HL-60/S4 treated with phorbol 12-myristate 13-acetate at 8.2 ng/mL for 4 days and 3 days (cell line): ENCODE results near the gene ORC5.

ENCODE experiments used
- in situ Hi-C: fragments of 300-500 bp; cut with MboI; formaldehyde crosslinking; loops from 2 replicates; pipeline ENCODE4 v1.15.0; 2022; ENCODE audit warnings: low sequenced_read_pairs

Gene ORC5

DNA sequence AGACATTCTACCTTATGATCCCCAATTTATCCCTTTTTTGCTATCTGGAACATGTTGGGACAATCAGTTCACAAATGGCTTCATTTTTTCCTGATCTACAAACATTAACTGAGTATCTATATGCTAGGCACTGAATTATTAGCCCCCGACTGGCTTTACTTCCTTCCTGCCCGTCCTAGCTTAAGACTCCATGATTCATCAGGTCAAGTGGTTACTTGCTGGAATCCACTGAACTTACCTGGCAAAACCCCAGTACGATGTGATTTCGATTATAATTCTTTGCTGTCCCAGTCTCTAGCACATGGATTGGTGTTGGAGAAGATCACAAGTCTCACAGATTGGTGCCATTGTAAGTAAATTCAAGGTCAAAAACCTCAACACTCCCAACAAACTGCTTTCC lies 77.1 kb downstream of the ORC5 start:
- in situ Hi-C loops: no loop called here

DNA sequence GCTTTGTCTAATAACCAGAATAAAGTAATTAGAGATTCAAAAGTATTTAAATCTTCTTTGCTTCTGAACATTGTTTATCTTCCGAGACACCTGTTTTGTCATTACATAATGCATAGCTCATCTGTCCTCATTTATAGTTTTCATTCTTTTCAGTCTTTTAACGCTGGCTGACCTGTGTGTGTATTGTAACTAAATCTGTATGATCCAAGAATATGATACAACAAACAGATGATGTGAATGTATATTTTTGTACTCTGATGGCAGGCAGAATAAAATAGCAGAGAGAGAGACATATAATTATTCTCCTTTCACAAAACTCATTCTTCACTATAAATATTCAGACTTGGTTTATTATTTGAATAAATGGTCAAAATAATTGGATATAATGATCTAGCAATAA lies 80.6 kb downstream of the ORC5 start:
- in situ Hi-C loops: no loop called here

GRCh38 chr7:104126411-104126841 lies 81.4 kb downstream of the ORC5 start:
- in situ Hi-C loops: no loop called here

- in situ Hi-C loops: no loop called here
Observed at GRCh38 chr7:104124893-104125477, 82.8 kb downstream of the ORC5 start.

DNA sequence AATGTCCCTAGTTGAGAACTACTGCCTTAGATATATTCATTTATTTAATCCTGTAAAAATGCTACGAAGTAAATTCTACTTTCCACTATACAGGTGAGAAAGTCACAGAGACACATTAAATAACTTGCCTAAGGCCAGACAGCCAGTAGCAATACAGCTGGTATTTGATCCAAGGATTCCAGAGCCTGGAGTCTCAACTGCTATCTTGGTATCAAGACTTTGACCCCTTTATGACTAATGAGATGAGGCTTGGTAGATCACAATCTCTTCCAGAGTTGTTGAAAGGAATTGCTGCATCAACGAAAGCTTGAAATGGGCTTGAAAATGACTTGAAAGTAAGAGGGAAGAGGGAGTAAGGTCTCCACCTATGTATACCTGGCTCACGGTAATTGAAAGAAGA lies 83.3 kb downstream of the ORC5 start:
- in situ Hi-C loops: no loop called here

- in situ Hi-C loops: no loop called here
Observed at GRCh38 chr7:104123786-104124185, 84.0 kb downstream of the ORC5 start.

DNA sequence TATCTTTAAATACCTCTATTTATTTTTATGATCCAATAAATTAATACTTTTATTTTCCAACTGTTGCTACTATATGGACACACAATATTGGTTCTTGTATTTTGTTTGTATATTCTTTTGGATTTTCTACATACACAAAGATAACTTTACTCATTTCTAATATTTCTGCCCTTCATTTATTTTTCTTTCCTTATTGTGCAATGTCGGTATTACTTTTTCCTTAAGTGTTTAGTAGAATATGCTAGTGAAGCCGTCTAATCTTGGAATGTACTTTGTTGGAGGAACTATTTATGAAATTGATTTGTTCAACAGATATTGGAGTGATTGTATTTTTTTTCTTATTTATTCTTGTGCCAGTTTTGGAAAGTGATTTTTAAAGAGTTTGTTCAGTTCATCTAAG lies 94.0 kb downstream of the ORC5 start:
- in situ Hi-C loops: no loop called here

GRCh38 chr7:104112623-104113022 lies 95.2 kb downstream of the ORC5 start:
- in situ Hi-C loops: no loop called here

GRCh38 chr7:104111271-104111670 lies 96.5 kb downstream of the ORC5 start:
- in situ Hi-C loops: no loop called here

DNA sequence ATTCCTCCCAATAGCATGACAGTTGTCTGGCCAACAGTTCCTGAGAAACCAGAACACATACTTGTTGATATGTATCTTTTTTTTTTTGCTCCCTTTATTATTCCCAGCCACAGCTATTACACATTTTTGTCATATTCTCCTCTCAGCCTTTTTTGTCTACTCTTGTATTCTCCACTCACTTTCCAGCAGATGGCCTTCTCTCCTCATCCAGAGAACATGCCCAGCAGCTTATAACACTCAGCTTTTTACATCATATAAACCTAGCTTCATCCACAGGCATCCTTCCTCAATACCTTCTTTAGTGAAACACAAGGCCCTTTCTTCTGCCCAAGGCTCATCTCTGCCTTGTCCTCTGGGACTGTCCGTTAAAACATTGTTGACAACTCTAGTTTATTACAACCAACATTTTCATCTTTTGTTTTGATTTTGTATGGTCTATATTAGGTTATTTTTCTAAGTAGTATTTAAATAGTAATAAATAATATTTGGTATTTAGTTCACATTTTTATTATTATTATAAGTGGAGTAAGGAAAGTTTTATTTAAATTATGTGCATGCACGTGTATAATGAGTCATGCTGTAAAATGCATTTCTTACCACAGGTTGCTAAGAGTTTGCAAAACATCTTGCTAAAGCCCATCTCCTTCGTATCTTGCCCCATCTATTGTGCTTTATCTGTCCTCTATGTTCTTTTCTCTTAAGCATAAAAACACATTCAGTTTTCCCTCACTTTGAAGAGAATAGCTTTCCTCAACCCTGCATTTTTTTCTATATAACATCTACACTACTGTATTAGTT lies 101.5 kb downstream of the ORC5 start:
- in situ Hi-C loops: no loop called here

GRCh38 chr7:104098890-104099289 lies 108.9 kb downstream of the ORC5 start:
- in situ Hi-C loops: no loop called here

DNA sequence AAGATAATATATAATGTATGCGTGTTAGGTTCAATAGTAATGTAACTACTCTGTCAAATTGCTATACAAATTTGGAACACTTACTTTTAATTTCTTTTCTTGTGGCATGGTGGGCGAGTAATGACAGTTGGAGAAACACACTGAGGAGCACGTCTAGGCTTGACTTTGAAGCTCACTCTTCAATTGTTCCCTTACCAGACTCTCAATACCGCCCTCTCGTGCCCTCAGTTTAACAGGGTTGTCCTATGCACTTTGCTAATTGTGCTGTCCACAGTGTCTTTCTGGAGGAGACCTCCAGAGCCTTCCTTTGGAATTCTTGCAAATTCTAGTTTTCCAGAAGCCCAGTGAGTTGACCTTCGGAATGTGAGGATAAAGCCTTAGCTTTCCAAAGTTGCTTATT lies 111.1 kb downstream of the ORC5 start:
- in situ Hi-C loops: no loop called here

- in situ Hi-C loops: no loop called here
Observed at GRCh38 chr7:104093127-104093526, 114.7 kb downstream of the ORC5 start.

GRCh38 chr7:104091242-104091641 lies 116.6 kb downstream of the ORC5 start:
- in situ Hi-C loops: no loop called here

GRCh38 chr7:104089612-104090011 lies 118.2 kb downstream of the ORC5 start:
- in situ Hi-C loops: no loop called here

- in situ Hi-C loops: no loop called here
Observed at GRCh38 chr7:104089061-104089460, 118.8 kb downstream of the ORC5 start.
